ENCODE data around the gene XYLT1.

GRCh38 chr16:17358846-17359245, 111.9 kb downstream of the XYLT1 start:
- no peak for TF ChIP-seq EZH2phosphoT487 (IDR thresholded peaks at IDR 0.05; ENCODE audit: insufficient read depth, low read depth)
- TF ChIP-seq EZH2 (IDR thresholded peaks at IDR 0.05; ENCODE audit: insufficient read depth, poor library complexity, severe bottlenecking) = no peak
